NCI-H187 treated with DMSO at 0.1 percent for 48 hours (cell line): ENCODE measurements around the gene GPS1.

ENCODE experiments used
- DNase-seq: peaks from one replicate; lab custom pipeline; 2025; lab: John Stamatoyannopoulos, UW

The GPS1 gene

GRCh38 chr17:82014971-82015310 lies 36.8 kb upstream of the GPS1 start:
- no peak for DNase-seq

GRCh38 chr17:82015311-82015971 lies 36.3 kb upstream of the GPS1 start:
- no peak for DNase-seq

GRCh38 chr17:82016061-82016874 lies 35.4 kb upstream of the GPS1 start:
- DNase-seq, result no peak

- no peak for DNase-seq
These were observed 34.7 kb upstream of the GPS1 start for GRCh38 chr17:82016875-82017459.

GRCh38 chr17:82017612-82018151 lies 34.0 kb upstream of the GPS1 start:
- DNase-seq, result no peak

- DNase-seq, result no peak
These were observed 33.3 kb upstream of the GPS1 start for GRCh38 chr17:82018152-82018988.

GRCh38 chr17:82018989-82019689 lies 32.6 kb upstream of the GPS1 start:
- DNase-seq, result no peak

- DNase-seq, result no peak
These were observed 31.8 kb upstream of the GPS1 start for GRCh38 chr17:82019690-82020571.

GRCh38 chr17:82020572-82021106 lies 31.1 kb upstream of the GPS1 start:
- DNase-seq, result no peak

- DNase-seq, result no peak
These were observed 30.4 kb upstream of the GPS1 start for GRCh38 chr17:82021107-82021899.

- no peak for DNase-seq
These were observed 29.8 kb upstream of the GPS1 start for GRCh38 chr17:82021900-82022309.

- DNase-seq, result no peak
These were observed 29.3 kb upstream of the GPS1 start, which contains the start of gene CENPX for GRCh38 chr17:82022310-82022980. TSS of gene CENPX (minus strand) at chr17:82022878. CDS start at chr17:82022861, 17 bp downstream.

GRCh38 chr17:82022981-82023446 lies 28.7 kb upstream of the GPS1 start, which contains the start of gene LRRC45:
TSS of gene LRRC45 (plus strand) at chr17:82023305. CDS start at chr17:82023644, 339 bp downstream.
- peak; percentile 92 for DNase-seq

- DNase-seq, result no peak
These were observed 28.1 kb upstream of the GPS1 start for GRCh38 chr17:82023447-82024241.

- no peak for DNase-seq
These were observed 26.8 kb upstream of the GPS1 start for GRCh38 chr17:82024859-82025258.

GRCh38 chr17:82025401-82026107 lies 26.1 kb upstream of the GPS1 start:
- no peak for DNase-seq

- no peak for DNase-seq
These were observed 23.5 kb upstream of the GPS1 start for GRCh38 chr17:82028246-82028645.
